Measurements from ENCODE around the gene SPSB1.

GRCh38 chr1:9384128-9384527 is 91.4 kb downstream of the SPSB1 start:
- TF ChIP-seq, protein P1, sequence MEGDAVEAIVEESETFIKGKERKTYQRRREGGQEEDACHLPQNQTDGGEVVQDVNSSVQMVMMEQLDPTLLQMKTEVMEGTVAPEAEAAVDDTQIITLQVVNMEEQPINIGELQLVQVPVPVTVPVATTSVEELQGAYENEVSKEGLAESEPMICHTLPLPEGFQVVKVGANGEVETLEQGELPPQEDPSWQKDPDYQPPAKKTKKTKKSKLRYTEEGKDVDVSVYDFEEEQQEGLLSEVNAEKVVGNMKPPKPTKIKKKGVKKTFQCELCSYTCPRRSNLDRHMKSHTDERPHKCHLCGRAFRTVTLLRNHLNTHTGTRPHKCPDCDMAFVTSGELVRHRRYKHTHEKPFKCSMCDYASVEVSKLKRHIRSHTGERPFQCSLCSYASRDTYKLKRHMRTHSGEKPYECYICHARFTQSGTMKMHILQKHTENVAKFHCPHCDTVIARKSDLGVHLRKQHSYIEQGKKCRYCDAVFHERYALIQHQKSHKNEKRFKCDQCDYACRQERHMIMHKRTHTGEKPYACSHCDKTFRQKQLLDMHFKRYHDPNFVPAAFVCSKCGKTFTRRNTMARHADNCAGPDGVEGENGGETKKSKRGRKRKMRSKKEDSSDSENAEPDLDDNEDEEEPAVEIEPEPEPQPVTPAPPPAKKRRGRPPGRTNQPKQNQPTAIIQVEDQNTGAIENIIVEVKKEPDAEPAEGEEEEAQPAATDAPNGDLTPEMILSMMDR (IDR thresholded peaks at IDR 0.05): no peak
- TF ChIP-seq POLR2A (IDR thresholded peaks at IDR 0.05) (no peak), POLR2AphosphoS5 (IDR thresholded peaks at IDR 0.05) (no peak)
